ENCODE data around the gene CCDC93.

The CCDC93 gene

GRCh38 chr2:117985092-117985491 lies 28.8 kb downstream of the CCDC93 start:
- DNase-seq, result no peak

- no peak for DNase-seq
Measured at GRCh38 chr2:117984208-117984607, 29.7 kb downstream of the CCDC93 start.

- no peak for DNase-seq
Measured at GRCh38 chr2:117983040-117983439, 30.8 kb downstream of the CCDC93 start.

DNA sequence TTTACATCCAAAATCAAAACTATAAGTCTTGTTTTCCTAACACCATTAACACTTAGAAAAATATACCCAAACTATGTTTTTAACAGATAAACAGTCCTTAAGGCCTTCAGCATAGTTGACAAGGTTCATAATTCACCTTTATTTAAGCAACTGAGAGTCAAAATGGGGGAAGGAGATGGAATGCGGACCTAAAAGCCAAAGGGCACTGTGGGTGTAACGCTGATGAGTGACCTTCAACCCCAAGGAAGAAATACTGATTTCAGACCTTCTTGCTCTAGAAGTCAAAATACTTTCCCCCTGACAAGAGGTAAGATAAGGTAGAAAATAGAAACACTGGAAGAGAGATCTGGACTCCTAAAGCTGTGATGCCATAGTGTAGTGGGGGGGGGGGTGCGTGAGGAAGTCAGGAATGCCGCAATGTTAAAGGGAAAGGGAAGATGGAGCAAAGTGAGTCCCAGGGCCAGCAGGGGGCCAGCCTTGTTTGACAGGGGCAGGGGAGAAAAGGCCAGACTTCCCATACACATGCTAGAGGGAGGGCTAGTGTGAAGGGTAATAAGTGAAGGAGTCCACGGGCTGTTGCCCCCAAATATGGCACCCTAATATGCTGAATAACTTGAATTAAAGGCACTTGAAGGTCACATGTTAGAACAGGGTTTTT lies 31.4 kb downstream of the CCDC93 start:
- DNase-seq, result no peak

GRCh38 chr2:117981810-117982209 lies 32.1 kb downstream of the CCDC93 start:
- no peak for DNase-seq

DNA sequence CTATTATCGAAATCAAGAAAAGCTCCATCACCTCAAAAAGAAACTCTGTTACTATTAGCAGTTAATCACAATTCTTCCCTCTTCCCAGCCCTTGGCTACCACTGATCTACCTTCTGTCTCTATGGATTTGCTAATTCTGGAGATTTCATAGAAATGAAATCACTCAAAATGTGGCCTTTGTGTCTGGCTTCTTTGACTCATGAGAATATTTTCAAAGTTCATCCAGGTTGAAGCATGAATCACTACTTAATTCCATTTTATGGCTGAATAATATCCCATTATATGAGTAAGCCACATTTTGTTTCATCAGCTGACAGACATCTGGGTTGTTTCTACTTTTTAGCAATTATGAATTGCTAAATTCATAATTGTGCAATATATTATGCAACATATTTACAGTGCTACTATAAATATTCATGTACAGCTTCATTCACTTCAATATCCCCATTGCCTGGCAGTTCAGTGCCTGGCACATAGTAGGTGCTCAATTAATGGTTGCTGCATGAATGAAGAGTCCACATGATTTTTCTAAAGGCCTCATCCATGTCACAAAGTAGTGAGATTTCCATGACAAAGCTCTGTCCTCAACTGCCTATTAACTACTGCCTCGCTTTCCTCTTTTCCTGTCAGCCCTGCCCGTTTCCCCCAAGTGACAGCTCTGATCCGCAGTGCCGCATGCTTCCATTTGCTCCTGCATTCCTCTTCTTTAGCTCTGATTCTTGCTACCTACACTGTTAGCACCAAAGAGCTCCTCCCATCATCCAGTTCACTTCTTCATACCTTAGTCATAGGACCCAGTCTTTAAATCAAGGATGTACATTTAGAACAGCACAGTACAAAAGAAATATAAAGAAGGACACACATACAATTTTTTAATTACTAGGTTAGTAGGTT lies 32.8 kb downstream of the CCDC93 start:
- no peak for DNase-seq

DNA sequence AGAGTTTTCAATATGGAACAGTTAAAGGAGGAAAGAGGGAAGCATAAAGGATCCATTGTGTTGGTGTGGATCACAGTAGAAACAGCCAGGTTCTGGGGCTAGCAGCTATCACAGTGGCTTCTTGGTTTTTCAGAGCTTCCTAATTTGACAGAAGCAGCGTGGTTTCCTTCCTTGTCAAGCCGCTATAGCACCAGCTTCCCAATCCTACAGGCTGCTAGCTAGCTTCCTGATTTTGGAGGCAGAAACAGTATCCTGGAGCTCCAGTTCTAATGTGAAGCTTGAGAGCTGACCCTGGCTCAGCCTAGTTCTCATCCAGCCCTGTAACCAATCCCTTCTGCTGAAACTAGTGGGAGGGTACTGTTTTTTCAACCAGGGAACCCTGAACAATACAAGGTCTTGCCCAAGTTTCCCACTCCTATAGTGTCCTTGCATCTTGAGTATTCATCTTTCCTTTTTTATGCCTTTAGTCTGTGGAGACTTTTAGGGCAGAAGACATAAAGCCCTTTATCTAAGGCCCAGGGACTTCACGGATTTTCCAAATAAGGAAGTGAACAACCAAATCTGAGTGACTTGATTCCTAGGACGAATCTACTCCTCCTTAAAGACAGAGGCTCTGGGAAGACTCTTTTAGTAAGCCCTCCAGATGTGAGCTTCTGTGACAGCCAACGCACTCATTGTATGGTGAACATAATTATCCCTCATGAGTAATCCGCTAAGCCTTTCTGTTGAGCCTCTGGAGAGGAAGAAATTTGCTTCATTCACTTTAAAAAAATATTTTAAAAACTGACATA lies 33.8 kb downstream of the CCDC93 start:
- no peak for DNase-seq

GRCh38 chr2:117977696-117978095 lies 36.2 kb downstream of the CCDC93 start:
- DNase-seq, result no peak

- no peak for DNase-seq
Measured at GRCh38 chr2:117976581-117976980, 37.3 kb downstream of the CCDC93 start.

DNA sequence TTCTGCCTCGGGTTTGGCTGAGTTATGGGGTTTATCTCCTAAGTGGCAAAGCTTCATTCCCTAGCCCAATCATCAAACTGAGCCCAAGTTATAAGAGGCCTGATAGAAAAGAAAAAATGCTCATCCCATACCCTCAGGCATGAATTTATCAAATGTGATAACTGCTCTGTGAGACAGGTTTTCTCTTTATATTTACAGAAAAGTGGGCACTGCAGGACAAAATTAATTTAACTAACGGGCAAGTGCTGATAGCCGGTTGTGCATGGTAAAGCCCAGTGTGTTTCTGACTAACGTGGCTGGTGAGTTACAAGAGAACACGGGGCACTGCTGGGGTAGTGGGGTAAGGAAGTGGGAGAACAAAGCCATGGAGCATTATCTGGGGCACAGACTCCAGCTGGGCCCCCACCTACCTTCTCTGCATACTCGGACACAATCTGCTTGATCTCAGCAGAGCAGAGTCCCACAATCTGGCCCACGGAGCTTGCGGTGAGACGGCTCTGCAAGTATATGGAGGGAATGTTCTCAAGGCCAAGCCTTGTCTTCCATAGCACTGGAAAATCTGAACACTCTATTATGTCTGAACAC lies 40.3 kb downstream of the CCDC93 start:
- DNase-seq, result no peak

- no peak for DNase-seq
Measured at GRCh38 chr2:117972476-117973123, 41.3 kb downstream of the CCDC93 start.

GRCh38 chr2:117968722-117969121 lies 45.1 kb downstream of the CCDC93 start:
- DNase-seq, result no peak

- DNase-seq, result no peak
Measured at GRCh38 chr2:117967977-117968718, 45.7 kb downstream of the CCDC93 start.

DNA sequence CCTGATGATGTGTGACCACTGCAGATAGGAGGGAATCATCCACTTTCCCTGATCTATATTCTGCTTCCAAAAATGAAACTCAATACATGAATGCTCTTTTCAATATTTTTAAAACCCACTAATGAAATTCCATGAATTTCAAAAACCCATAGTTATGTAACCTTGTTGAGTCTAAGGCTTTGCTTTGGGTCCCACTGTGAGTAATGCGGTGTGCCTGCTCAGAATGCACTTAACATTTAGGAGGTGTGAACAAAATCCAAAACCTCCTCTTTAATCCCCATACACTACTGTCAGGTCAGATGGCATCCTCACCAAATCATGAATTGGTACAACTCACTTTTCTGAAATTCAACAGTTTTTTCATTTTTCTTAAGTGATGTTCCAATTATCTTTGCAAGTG lies 50.4 kb downstream of the CCDC93 start:
- DNase-seq, result no peak

GRCh38 chr2:117961201-117961600 lies 52.7 kb downstream of the CCDC93 start:
- no peak for DNase-seq

DNA sequence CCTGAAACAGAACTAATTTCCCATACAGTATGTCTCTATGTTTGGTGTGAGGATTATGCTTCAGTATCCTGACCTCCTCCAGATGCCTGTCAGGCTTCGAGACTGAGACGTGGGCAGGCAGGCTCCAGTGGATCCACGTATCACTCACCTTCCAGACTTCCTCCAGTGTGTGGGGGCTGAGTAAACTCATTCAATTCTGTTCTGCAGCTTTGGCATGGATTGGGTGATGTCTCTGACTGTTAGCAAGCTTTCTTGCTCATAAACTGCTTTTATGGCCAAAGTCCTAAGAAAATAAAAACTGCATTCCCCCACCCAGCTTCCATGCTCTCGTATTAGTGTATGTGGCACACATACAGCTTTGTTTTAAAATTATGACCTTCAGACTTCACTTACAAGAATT lies 53.6 kb downstream of the CCDC93 start:
- DNase-seq, result no peak

- DNase-seq, result no peak
Measured at GRCh38 chr2:117958186-117958585, 55.7 kb downstream of the CCDC93 start.

DNA sequence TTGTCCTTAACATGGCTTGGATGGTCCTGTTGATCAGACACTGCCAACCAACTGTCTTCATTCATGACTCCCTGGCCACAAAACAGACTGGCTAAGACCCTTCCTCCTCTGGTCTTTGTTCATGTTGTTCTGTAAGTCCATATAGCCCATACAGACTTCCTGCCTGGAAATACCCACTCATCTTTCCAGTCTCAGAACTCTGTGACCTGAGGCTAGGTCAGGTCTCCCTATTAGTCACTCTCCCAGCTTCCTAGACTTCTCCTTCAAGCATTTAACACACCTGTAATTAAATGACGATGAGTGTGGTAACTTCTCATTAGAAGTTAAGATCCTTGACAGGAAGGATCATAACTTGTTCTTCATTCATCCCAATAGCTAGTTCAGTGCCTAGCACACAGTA lies 56.3 kb downstream of the CCDC93 start:
- no peak for DNase-seq

DNA sequence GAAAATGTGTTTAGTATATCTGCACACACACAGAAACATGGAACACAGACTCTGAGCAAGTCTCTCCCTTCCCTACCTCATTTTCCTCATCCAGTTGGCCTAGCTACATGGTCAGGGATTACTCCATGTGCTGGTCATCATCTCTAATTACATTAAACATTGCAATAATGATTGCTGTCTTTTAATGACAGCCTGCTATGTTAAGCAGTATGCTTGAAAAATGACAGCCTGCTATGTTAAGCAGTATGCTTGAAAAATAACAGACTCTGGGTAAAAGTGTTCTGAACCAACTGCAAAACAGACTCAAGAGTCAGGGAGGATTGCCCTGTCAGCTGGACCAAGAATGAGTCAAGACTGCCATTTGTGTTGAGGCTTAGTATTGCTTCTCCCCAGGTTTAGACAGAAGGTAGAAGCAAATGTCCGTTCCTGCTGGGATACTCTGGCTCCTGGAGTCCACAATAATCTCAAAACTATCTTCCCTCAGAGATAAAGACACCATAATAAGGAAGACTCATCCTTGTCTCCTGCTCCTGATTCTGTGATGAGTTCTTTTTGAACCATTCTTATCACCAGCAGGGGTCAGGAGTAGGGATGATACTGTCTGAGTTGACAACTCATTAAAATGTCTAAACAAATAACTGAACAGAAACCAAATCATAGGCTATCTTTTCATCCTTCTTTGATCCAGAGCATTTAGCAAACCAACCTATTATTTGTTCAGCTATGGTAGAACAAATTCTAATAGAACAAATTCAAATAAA lies 57.7 kb downstream of the CCDC93 start:
- no peak for DNase-seq

- DNase-seq, result no peak
Measured at GRCh38 chr2:117953231-117953630, 60.6 kb downstream of the CCDC93 start.

DNA sequence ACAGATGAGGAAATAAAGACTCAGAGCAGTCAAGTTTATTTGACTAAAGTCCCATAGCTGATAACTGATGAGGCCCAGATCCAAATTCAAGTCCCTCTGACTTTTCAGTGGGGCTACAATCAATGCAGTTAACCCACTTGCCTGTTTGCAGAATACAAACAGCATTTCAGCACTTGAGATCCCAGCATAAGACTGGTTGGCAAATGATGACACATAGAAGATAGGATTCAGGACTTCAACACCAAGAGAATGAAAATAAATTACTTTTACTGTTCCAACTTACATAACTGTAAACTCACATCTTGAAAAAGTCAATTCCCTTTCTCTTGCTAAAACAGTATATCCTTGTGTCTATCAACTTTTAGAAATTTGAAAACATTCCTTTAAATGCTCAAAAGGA lies 61.2 kb downstream of the CCDC93 start:
- DNase-seq, result no peak

Data from NCI-H510A treated with DMSO at 0.1 percent for 48 hours (cell line).